Measurements from ENCODE around the gene CFAP45.
"Not testable (repeated sequence)": the region's sequence is repeated elsewhere in the genome, so short reads cannot be mapped to it uniquely, and the experiment has no call there.

The CFAP45 gene

DNA sequence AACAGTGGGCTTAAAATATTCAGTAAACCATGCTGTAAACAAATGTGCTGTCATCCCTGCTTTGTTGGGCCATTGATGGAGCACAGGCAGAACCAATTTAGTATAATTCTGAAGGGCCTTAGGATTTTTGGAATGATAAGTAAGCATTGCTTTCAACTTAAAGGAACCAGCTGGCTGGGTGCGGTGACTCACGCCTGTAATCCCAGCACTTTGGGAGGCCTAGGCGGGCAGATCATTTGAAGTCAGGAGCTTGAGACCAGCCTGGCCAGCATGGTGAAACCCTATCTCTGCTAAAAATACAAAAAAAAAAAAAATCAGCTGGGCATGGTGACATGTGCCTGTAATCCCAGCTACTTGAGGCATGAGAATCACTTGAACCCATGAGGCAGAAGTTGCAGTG is 4.1 kb upstream of the CFAP45 start:
- DNase-seq, result not testable (repeated sequence)

DNA sequence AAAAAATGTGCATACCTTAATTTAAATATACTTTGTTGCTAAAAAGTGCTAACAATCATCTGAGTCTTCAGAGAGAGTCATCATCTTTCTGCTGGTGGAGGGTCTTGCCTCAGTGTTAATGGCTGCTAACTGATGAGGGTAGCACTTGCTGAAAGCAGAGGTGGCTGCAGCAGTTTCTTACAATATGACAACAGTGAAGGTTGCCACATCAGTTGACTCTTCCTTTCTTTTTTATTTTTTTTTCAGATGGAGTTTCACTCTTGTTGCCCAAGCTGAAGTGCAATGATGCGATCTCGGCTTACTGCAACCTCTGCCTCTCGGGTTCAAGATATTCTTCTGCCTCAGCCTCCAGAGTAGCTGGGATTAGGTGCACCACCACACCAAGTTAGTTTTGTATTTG is 2.6 kb upstream of the CFAP45 start:
- DNase-seq, result no peak

DNA sequence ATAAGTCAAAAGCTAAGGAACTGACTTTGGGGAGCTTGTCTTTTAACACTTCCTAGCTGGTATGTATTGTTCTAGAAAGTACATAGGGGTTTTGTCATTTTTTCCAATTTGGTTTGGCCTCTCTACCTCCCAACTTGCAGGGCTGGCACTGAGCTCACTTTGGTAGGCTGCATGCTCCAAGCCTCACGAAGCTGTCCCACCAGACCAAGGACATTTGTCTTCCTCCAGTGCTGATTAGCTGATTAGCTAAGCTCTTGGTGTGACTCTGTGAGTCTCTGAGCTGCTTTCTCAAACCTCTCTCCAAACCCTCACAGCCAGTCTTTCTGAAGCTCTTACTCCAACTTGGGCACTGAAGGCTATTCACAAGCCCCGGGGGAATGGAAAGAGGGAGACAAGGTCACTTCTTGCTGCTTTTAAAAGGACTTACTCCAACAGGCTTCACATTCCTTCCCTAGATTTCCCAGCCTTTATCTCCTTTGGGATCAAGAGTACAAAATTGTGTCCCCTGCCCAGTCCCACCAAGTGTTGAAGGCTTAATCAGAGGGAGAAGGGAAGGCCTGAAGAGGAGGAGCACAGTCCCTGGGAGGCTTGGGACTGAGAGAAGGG is 893 bp upstream of the CFAP45 start:
- no peak for DNase-seq

DNA sequence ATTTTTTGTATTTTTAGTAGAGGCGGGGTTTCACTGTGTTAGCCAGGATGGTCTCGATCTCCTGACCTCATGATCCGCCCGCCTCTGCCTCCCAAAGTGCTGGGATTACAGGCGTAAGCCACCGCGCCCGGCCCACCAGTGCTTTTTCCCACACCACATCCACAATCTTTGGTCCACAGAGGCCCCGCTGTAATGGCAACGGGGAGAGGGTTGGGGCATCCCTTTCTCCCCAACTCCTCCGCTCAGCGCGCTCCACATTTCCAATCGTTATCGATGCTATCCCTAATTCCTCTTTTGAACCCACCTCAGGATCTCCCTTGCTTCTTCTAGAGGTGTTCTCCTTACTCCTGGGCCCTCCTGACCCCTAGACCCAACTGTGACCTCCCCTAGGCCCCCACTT is 331 bp downstream of the CFAP45 start:
- DNase-seq, result not testable (repeated sequence)

DNA sequence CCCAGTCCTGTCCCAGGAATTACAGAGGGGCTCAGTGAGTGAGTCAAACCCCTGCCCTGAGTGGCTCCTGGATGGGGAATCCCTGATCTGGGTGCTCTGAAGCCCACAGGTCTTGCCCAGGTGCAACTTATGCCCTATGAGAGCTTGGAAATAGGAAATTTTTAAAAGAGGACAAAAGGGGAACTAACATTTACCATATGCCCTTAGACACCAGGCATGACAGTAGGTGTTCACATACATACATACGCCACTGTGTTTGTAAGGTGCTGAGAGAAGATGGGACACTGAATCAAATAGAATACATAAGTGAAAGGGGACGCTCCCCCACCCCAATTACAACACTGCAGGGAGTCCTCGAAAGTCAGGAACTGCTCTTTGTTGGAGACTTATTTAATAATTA is 1.4 kb downstream of the CFAP45 start:
- DNase-seq, result no peak

DNA sequence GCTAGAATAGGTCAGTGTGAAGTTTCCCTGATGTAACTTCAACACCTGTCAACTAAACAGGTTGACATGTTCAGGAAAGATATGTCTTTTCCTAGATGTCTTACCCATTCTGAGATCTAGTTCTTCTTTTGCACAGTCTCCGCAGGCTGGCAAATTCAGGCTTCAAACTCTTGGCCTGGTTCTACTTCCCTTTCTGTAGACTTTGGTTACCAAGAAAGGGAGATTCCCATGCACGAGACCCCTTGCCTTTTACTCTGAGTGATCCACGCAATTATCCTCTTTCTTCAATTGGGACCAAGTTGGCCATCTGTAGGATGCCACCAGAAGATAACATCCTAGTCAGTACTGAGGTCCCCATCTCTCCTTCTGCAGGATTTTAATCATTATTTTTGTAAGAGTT is 2.0 kb downstream of the CFAP45 start:
- DNase-seq, result no peak

DNA sequence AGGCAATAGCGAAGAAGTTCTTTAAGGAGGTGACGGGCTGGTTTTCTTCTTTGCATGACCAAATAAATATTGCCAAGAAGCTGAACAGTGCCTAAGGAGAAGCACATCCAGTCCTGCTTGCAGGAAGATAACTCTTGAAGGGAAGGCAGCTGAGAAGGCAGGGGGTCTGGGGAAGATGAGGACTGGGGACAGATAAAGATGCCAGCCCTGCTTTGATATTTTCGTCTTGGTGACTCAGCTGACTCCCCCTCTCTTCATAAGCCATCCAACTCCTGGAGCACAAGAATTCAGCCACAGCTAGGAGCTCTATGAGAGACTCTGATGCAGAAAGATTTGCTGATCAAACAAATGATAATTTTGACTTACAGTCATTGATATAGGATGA is 3.4 kb downstream of the CFAP45 start:
- no peak for DNase-seq

DNA sequence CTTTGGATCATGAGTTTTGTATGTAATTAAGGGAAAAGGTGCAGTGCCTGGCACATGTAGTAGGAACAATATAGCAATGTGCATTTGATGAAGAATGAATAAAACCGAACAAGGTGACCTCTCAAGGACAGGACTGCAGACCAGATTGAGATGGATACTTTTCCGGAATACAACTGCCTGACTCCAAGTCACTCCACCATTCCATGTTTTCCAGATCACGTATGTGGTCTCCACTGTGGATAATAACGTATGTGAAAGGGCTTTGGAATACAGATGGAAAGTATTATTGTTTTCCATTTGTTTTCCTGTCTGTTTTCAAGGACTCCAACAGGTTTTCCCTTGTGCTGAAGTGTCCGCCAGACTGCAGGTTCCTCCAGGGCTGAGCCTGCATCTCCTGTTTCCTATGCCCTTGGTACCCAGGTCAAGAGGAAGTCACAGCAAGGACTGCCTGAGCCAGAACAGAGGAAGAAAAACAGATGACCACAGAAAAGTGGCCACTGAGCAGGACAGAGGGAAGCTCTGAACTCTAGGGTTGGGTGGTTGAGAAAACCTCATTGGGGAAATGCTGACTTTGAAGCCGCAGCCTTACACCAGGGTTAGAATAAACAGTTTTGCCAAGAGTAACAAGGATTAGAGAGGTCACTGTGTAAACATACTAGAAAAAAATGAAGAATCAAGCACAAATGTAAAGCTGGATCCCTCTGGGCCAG is 4.0 kb downstream of the CFAP45 start:
- DNase-seq, result no peak

DNA sequence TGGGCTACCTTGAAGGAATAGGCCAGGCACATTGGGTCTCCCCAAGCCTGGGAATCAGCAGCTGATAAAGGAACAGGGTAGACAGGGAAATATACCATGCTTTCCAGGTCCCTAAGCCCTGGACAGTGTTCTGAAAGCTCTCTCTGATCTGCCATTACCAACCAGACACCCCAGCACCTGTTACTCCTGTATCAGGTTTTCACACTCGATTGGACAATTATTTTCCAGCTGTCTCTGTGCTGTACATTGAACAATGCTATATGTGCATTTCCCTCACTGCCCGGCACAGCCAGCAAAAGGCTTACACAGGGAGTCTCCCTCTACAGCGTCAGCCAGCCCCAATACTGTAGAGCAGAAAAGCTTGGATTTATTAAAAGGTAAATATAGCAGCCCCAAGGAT is 4.7 kb downstream of the CFAP45 start:
- DNase-seq, result no peak

DNA sequence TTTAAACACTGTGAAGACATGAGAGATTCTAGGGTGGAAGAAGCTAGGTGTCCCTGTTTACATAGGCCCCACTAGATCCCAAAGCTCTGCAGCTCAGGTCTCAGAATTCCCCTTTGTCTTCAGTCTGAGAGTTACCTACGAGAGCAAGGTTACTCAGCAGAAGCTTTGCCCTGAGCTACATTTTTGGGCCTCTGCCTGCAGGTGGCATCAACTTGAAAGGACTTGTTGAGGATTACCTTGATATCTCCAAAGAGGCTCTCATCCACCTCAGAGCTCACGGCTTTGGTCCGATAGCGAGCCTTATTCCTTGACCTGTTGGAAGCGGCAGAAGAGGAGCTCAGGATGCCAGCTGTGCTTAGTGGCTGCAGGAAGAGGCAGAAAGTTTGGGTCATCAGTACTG is 7.0 kb downstream of the CFAP45 start:
- DNase-seq, result peak; percentile 10

DNA sequence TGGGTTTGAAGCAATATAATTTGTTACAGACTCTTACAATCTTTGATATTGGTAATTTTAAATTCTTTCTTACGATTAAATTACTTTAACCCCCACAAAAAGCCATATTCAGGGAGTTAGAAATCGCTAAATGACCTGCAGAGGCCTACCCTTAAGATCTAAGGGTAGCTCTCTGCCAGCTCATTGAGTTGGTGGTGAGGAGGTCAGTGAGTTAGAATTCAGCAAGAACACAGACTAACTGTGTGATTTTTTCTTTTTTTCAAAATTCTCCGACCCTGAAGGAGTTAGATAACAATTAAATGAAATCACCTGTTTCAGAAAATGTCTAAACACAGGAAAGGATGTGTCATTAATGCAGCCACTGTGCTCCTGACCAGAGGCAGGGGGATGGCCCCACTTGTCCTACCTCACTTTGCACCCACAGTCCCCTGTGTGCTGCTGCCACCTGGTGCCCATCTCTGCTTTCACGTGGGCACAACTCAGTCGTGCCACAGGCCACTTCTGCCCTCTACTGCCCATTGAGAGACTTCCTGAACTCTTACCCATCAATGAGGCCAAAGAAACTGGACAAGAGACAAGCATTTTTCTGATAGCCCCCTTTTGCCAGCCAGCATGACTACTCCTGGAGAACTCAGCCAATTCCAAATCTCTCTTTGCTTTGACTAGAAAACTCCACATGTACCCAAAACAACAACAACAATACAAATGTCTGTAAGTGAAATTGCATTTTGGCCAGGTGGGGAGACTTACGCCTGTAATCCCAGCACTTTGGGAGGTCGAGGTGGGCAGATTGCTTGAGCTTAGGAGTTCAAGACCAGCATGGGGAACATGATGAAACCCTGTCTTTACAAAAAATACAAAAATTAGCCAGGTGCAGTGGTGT is 8.4 kb downstream of the CFAP45 start:
- peak; percentile 82 for DNase-seq

DNA sequence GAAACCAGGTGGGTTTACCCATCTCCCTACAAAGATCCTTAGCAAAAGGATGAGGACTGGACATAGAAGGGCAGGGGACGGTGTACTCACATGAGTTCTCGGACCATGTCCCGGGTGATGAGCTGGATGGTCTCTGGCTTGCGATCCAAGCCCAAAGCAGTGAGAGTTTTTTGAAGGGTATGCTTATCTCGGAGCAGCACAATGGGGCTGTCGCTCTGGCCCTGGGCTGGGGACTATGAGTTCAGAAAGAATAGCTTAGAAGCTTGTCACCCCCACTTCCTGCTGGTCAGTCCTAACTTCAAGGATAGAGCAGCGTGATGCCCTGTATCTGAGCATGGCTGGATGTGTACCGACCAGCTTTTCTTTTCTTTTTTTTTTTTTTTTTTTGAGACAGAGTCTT is 9.6 kb downstream of the CFAP45 start:
- DNase-seq, result no peak

DNA sequence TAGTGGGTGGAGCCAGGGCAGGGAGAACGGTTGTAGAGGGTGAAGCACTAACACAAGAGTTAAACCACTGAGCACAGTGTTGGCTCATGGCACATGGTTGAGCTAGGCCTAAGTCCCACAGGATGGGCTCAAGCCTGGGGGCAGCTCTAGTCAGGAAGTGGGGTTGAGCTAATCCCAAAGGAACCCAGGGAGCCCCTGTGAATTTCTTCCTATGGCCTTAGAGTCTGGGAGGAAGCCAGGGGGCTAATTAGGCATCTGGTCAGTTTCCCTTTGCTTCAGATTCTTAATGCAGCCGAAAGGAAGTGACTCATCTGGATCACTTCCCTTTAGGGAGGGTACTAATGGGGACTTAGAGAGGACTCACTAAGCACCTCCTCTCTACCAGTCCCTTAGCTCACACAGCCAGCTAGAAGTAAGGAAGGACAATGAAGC is 10.1 kb downstream of the CFAP45 start:
- peak; percentile 7 for DNase-seq

DNA sequence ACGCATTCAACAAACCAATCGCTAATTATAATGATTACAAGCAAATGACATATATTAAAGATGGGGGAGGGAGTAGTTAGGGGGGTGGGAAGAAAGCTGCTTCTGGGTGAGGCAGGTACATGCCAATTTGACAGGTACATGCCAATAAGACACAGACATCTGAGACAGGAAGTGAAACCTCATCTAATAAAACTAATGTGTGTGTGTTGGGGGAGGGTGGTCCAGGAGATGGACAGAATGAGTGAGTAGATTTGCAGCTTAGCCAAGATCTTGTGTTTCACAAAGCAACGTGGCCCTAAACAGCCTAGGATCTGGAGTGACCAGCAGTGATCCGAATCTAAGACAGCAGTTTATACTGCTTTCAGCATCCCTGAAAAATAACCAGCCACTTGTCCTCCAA is 10.8 kb downstream of the CFAP45 start:
- peak; percentile 51 for DNase-seq

DNA sequence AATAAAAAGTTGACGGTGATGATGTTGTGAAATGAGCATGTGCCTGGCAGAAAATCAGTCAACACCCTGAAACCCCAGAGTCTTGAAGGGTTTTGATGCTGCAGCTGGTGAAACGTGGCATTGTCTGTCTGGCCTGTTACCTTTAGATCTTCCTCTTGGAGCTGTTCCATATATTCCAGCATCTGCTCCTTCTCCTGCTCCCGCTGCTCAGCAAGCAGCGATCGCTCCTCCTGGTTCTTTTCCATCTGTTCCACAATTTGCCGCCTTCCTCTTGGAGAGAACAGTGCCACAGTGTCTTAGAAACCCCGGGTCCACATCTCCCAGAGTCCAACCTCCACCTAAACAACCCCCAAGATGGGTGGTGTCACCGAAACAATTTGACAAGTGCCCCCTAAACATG is 15.7 kb downstream of the CFAP45 start:
- no peak for DNase-seq

DNA sequence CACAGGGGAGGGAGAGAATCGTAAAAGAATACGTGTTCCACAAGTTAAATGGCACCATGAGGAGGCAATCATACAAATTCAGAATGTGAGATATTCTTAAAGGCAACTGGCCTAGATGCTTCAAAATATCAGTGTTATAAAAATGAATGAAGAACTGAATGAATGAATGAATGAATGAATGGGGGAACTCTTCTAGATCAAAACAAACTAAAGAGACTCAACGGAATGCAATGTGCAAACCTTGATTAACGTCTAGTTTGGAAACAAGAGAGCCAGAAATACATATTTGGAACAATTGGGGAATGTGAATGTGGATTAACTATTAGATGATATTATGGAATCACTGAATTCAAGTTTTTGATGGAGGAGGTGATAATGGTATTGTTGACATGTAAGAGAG is 16.8 kb downstream of the CFAP45 start:
- no peak for DNase-seq

DNA sequence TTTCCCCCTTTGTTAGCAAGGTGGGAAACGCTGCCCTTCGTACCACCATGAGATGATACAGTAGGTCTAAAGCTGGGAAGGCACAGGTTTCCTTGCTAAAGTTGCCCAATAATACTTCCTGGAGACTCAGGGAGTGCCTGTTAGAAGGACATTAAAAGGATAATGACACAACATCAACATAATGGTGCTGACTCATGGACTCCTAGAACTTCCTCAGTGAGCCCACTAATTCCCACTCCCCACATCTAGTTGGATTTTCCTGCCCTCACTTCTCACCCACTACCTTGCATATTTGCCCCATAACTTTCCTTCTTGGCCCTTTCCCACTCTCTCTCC is 17.5 kb downstream of the CFAP45 start:
- DNase-seq, result no peak

DNA sequence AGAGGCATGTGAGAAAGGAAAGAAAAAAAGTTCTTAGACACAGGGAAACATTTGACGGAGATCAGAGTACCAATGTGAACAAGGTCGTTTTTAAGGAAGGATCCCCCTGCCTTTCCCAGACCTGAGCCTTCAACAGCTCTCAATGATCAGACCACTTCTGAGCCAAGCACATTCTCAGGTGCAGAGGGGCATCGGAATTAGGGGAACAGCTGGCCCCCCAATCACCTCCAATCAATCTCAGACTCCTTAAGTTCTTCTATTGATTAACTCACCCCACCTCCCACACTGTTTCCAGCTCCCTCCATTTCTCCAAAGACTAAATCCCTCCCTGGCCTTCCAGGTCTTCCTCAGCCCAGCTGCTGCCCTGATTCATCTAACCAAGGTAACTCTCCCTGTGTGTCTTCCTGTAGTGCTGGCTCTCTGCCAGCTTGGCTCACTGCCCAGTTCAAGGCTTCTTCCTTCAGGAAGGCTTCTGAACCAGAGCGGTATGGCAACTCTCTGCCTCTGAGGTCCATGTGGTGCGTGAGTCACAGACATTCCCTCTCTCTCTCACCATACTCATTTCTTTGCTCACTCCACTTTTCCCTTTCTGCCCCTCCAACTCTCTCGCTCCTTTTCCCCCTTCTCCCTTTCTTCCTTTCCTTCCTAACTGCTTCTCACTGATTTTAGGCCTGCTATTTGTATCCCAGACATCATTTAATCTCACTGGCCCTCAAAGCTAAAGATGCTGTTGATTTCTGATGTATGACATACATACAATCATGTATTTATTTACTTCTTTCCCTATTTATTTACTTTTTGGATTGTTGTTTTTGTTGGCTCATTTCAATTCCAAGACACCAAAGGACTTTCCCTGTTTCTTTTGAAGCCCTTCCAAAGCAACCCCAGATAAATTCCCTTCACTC is 18.1 kb downstream of the CFAP45 start:
- peak; percentile 95 for DNase-seq

DNA sequence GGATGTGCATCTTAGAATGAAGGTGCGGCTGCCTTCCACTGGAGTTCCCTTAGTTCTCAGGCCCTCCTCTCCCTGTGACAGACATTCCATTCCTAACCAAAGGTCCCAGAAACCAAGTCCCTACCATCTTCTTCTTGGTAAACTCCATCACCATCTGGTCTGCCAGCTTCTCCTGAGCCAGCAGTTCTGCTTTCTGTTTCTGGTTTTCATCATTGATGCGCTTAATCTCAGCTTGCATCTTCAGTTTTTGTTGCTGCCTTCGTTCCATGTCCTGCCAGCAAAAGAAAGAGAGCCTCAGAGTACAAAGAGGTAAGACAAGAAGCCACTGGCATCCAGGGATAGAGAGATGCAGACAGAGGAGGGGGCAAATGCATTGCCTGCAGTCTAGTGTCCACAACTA is 19.5 kb downstream of the CFAP45 start:
- no peak for DNase-seq

DNA sequence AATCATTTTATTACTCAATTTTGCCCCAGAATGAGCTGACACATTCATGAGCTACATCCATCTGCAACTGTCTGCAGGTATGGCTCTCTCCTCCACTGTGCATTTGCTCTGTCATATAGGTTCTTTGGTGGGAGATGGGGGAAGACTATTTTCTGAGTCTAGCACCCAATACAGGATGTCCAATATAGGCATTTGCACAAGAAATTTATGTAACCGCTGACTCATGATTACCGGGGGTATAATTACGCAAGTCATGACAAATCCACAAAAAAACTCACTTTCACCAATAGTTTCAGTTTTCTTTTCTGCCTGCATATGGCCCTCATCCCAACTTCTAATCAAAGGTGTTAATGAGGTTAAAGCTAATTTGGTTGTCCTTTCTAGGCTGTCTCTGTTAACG is 20.0 kb downstream of the CFAP45 start:
- DNase-seq, result no peak

DNA sequence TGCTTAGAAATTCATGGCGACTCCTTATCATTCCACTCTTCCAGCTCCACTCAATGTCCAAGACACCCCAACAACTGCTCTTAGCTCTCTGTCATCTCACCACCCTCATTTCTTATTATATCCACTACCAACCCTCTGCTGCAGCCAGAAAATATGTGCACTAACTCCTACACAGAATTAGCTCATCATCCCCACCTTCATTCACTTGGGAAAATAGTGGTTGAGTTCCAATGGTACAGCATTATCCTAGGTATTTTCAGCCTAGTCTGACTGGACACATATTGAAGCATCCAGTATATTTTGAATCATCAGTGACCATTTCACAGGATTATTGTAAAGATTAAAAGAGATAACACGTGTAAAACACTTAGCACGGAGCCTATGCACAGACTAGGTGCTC is 20.8 kb downstream of the CFAP45 start:
- DNase-seq, result no peak

DNA sequence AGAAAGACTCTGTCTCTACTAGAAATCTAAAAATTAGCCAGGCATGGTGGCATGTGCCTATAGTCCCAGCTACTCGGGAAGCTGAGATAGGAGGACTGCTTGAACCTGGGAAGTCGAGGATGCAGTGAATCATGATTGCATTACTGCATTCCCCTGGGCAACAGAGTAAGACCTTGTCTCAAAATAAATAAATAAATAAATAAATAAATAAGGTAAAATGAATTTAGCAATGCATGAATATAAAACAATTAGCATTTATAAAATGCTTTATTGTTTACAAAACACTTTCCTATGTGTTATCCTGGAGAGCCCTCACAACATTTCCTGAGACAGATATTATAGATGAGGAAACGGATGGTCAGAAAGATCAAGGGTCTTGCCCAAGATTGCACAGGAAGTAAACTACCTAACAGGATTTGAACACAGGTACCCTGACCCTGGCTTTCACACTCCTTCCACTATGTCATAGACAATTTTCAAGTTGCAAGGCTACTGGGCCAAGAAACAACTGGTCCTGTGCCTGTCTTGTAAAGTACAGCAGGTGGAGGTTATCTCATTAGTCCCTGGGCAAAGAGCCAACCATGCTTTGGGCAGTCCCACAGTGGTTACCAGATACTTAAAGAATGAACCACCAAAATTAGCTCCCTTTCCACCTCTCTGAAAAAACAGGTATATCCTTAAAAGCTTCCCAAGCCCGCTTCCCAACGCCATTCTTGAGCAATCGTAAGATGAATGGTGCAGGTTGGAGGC is 22.1 kb downstream of the CFAP45 start:
- DNase-seq, result peak; percentile 33
